ENCODE data around the gene LAMA2. TPM values are rescaled to one million over a fixed set of nuclear protein-coding genes. Genes with fewer than 3 reads are reported as not detected.

LAMA2 gene
- total RNA-seq, 1 experiment from 2014 or later, result 4.2 TPM

DNA sequence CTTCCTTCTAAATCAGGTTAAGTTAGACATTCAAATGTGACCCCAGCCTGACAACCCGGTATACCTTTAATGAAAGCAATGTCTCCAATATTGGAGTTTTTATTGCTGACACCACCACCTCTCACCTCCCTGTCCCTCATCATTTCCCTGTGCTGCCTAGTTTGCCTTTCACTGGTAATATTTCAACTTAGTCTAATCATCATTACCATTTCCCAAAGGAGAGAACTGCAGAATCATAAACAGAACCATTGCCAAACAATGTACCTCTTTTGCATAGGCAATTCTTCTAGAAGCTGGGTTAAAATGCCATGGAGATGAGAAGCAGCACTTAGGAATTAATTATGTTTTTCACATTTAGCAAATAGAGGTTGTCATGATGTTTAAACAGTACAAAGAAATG is 370.3 kb downstream of the LAMA2 start:
- no peak overlapping the region for H2AK5ac ChIP-seq (ENCODE audit: insufficient read length, low read length)
- no CpG with 5 or more reads among the region's 1 CpG for WGBS (ENCODE audit: extremely low coverage, insufficient read length, low lambda C conversion rate)
- no peak overlapping the region for H3K9ac ChIP-seq (ENCODE audit: extremely low read depth, insufficient read length, low read length)
- no peak overlapping the region for H3K14ac ChIP-seq (ENCODE audit: insufficient read depth, low read length)
- no peak overlapping the region for H2BK15ac ChIP-seq (ENCODE audit: low read depth, low read length)
- no peak overlapping the region for H2BK5ac ChIP-seq (ENCODE audit: insufficient read length, low read length)
- Mint-ChIP-seq H3K9me3 (no peaks in the 10 kb centered on the region), H3K27me3 (ENCODE audit: low read depth) (no peaks in the 10 kb centered on the region), H3K4me1 (peaks cover 0 to 5% of the 10 kb centered on the region in 2 experiments; a peak in 2 of 4 replicates), H3K36me3 (ENCODE audit: insufficient read depth in 1 of 3, low read depth in 3 of 3) (no peaks in the 10 kb centered on the region), H3K27ac (no peak overlapping the region; a peak in 1 of 7 replicates), H3K4me3 (no peak overlapping the region)
- H3T11ph ChIP-seq (ENCODE audit: low read length), result no peak overlapping the region
- H3K23ac ChIP-seq (ENCODE audit: insufficient read length, low read depth, low read length), result no peak overlapping the region
- no peaks in the 10 kb centered on the region for H4K20me1 ChIP-seq (ENCODE audit: control insufficient read depth, insufficient read depth, insufficient read length)
- no peak overlapping the region for H3K18ac ChIP-seq (ENCODE audit: insufficient read length, low read depth, low read length)
- H2AFZ ChIP-seq (ENCODE audit: low read length), result no peak overlapping the region
- H3K4ac ChIP-seq (ENCODE audit: low read depth, low read length), result no peak overlapping the region
- no peaks in the 10 kb centered on the region for H3K27me3 ChIP-seq (ENCODE audit: insufficient read depth, low read length)
- no peak overlapping the region for H3K4me2 ChIP-seq (ENCODE audit: insufficient read depth, insufficient read length, low read length)
- no peaks in the 10 kb centered on the region for H3K79me1 ChIP-seq (ENCODE audit: insufficient read depth, low read depth, low read length, poor library complexity, severe bottlenecking)
- H3K56ac ChIP-seq (ENCODE audit: insufficient read length, low read depth, low read length), result no peak overlapping the region
- no peak overlapping the region for H4K91ac ChIP-seq (ENCODE audit: insufficient read length, low read depth, low read length)
- no peaks in the 10 kb centered on the region for H3K23me2 ChIP-seq (ENCODE audit: insufficient read length, low read depth, low read length, poor library complexity, severe bottlenecking)
- TF ChIP-seq, protein P1, sequence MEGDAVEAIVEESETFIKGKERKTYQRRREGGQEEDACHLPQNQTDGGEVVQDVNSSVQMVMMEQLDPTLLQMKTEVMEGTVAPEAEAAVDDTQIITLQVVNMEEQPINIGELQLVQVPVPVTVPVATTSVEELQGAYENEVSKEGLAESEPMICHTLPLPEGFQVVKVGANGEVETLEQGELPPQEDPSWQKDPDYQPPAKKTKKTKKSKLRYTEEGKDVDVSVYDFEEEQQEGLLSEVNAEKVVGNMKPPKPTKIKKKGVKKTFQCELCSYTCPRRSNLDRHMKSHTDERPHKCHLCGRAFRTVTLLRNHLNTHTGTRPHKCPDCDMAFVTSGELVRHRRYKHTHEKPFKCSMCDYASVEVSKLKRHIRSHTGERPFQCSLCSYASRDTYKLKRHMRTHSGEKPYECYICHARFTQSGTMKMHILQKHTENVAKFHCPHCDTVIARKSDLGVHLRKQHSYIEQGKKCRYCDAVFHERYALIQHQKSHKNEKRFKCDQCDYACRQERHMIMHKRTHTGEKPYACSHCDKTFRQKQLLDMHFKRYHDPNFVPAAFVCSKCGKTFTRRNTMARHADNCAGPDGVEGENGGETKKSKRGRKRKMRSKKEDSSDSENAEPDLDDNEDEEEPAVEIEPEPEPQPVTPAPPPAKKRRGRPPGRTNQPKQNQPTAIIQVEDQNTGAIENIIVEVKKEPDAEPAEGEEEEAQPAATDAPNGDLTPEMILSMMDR (conservative IDR thresholded peaks at IDR 0.05), result no peak
- H3K4me1 ChIP-seq (ENCODE audit: insufficient read depth, low read length), result no peaks in the 10 kb centered on the region
- H4K8ac ChIP-seq (replicated peaks; ENCODE audit: insufficient read length, low read depth, low read length), result no peak overlapping the region
- H4K5ac ChIP-seq (ENCODE audit: insufficient read length, low read depth, low read length), result no peak overlapping the region
- no peak overlapping the region for H2BK120ac ChIP-seq (ENCODE audit: low read depth, low read length, poor library complexity, severe bottlenecking)
- H2BK20ac ChIP-seq (ENCODE audit: low read depth, low read length, poor library complexity, severe bottlenecking), result no peak overlapping the region
- no peaks in the 10 kb centered on the region for H3K79me2 ChIP-seq (ENCODE audit: insufficient read depth, low read length)
- no peak overlapping the region for H3K27ac ChIP-seq (ENCODE audit: insufficient read length, low read depth, low read length)
- no peaks in the 10 kb centered on the region for H3K9me3 ChIP-seq (ENCODE audit: control insufficient read depth, low read depth, low read length)
- H2BK12ac ChIP-seq (ENCODE audit: insufficient read length, low read depth, low read length), result no peak overlapping the region
- no peak for DNase-seq
